Astrocyte (in vitro differentiated cells and primary cell): ENCODE results near the gene USP32. TPM values are rescaled to one million over a fixed set of nuclear protein-coding genes. Genes with fewer than 3 reads are reported as not detected.

Experiments
- DNase-seq: peaks from one replicate; pipeline ENCODE4 v3.0.0-alpha.2; 2010; ENCODE audit warnings: low read depth
- FAIRE-seq: peaks from 2 replicates; lab custom pipeline; 2011; peaks lifted over from hg19 to GRCh38; lab: Jason Lieb, UNC
- H2AFZ ChIP-seq: 2 replicates; pipeline ENCODE4 v1.6.0; 2012; ENCODE audit warnings: low read depth, low read length, inconsistent platforms
- H3K27ac ChIP-seq: 2 replicates; pipeline ENCODE4 v1.5.1; 2011; ENCODE audit warnings: low read depth, low read length, inconsistent platforms
- H3K27me3 ChIP-seq: 2 replicates; pipeline ENCODE4 v1.6.0; 2011; ENCODE audit warnings: low read length, inconsistent platforms; ENCODE audit not compliant: insufficient read depth
- H3K36me3 ChIP-seq: 2 replicates; pipeline ENCODE4 v1.5.1; 2011; ENCODE audit warnings: low read length, inconsistent platforms; ENCODE audit not compliant: insufficient read depth
- H3K4me1 ChIP-seq: 2 replicates; pipeline ENCODE4 v1.5.1; 2011; ENCODE audit warnings: low read length, inconsistent platforms; ENCODE audit not compliant: insufficient read depth
- H3K4me2 ChIP-seq: 2 replicates; pipeline ENCODE4 v1.6.0; 2012; ENCODE audit warnings: low read length, inconsistent platforms
- H3K4me3 ChIP-seq: 2 replicates; pipeline ENCODE4 v1.5.1; 2011; ENCODE audit warnings: low read depth, mild to moderate bottlenecking, low read length, inconsistent platforms; ENCODE audit not compliant: insufficient read depth
- H3K79me2 ChIP-seq: 2 replicates; pipeline ENCODE4 v1.6.0; 2012; ENCODE audit warnings: mild to moderate bottlenecking, low read length, inconsistent platforms; ENCODE audit not compliant: insufficient read depth
- H3K9ac ChIP-seq: 2 replicates; pipeline ENCODE4 v1.6.0; 2012; ENCODE audit warnings: mild to moderate bottlenecking, low read length, inconsistent platforms
- H3K9me3 ChIP-seq: 2 replicates; pipeline ENCODE4 v1.5.1; 2012; ENCODE audit warnings: low read depth, mild to moderate bottlenecking, low read length, inconsistent platforms; ENCODE audit not compliant: insufficient read depth
- H4K20me1 ChIP-seq: 2 replicates; pipeline ENCODE4 v1.6.0; 2012; ENCODE audit warnings: low read length, inconsistent platforms; ENCODE audit not compliant: insufficient read depth
- H3K27ac Mint-ChIP-seq: one replicate; pipeline ENCODE4 v1.8.0; 2021; ENCODE audit warnings: mild to moderate bottlenecking, mixed read lengths; ENCODE audit not compliant: unreplicated experiment
- H3K27me3 Mint-ChIP-seq: one replicate; pipeline ENCODE4 v1.8.0; 2021; ENCODE audit warnings: low read depth, mixed read lengths; ENCODE audit not compliant: unreplicated experiment
- H3K36me3 Mint-ChIP-seq: one replicate; pipeline ENCODE4 v1.8.0; 2021; ENCODE audit warnings: low read depth, mixed read lengths; ENCODE audit not compliant: unreplicated experiment
- H3K4me1 Mint-ChIP-seq: one replicate; pipeline ENCODE4 v1.8.0; 2021; ENCODE audit warnings: low read depth, mixed read lengths; ENCODE audit not compliant: unreplicated experiment
- H3K4me3 Mint-ChIP-seq: one replicate; pipeline ENCODE4 v1.8.0; 2021; ENCODE audit warnings: mild to moderate bottlenecking, moderate library complexity, mixed read lengths; ENCODE audit not compliant: unreplicated experiment
- H3K9me3 Mint-ChIP-seq: one replicate; pipeline ENCODE4 v1.8.0; 2021; ENCODE audit warnings: mild to moderate bottlenecking, mixed read lengths; ENCODE audit not compliant: unreplicated experiment
- CTCF ChIP-seq: IDR thresholded peaks from 2 replicates; pipeline ENCODE4 v1.5.1; 2011; ENCODE audit warnings: low read depth, mild to moderate bottlenecking, inconsistent platforms, low read length, moderate library complexity; ENCODE audit not compliant: insufficient read depth
- EZH2 ChIP-seq: IDR thresholded peaks from 2 replicates; pipeline ENCODE4 v1.6.1; 2012; ENCODE audit warnings: mild to moderate bottlenecking, low read length, inconsistent platforms; ENCODE audit not compliant: insufficient read depth
- total RNA-seq: library from RNA; stranded (reverse); gene quantifications from 2 replicates; pipeline ENCODE4 v1.2.1, GENCODE V29; 2021

The USP32 gene
- total RNA-seq, 1 donor from 2014 or later, result 40.2 TPM

DNA sequence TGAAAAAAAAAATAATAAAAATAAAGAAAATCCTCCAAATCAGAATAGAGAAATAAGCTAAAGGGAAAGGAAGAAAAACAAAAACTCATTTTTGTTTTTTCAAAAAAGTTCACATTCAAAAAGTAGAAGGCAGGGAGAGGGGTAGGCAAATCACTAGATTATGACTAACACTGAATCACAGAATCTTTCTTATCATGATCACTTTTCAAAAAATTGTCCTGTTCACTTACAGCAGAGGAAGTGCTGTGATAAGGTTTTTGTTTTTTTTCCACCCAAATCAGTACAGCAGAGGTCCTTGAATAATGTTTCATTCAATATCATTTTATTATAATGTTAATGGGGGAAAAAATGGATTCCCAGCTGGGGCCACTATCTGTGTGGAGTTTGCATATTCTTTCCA lies 135.8 kb downstream of the USP32 start:
- no peak overlapping the region for H3K27ac ChIP-seq
- peaks cover 6% of the 10 kb centered on the region for H3K4me1 ChIP-seq
- H2AFZ ChIP-seq, result no peak overlapping the region
- no peak overlapping the region for H3K9ac ChIP-seq
- no peak overlapping the region for H3K4me3 Mint-ChIP-seq
- no peak for FAIRE-seq
- H3K9me3 Mint-ChIP-seq, result no peaks in the 10 kb centered on the region
- no peaks in the 10 kb centered on the region for H3K27me3 ChIP-seq
- H3K4me3 ChIP-seq, result no peak overlapping the region
- no peaks in the 10 kb centered on the region for H3K9me3 ChIP-seq
- DNase-seq, result peak; percentile 30
- no peak overlapping the region for H3K4me2 ChIP-seq
- H3K4me1 Mint-ChIP-seq, result no peaks in the 10 kb centered on the region
- H3K36me3 ChIP-seq, result no peaks in the 10 kb centered on the region
- peaks cover 4% of the 10 kb centered on the region for H3K36me3 Mint-ChIP-seq
- H3K27me3 Mint-ChIP-seq, result no peaks in the 10 kb centered on the region
- no peak overlapping the region for H3K27ac Mint-ChIP-seq
- no peak for TF ChIP-seq CTCF
- no peak for TF ChIP-seq EZH2
- peaks cover 6% of the 10 kb centered on the region for H4K20me1 ChIP-seq
- no peaks in the 10 kb centered on the region for H3K79me2 ChIP-seq

GRCh38 chr17:60253048-60253447 lies 138.9 kb downstream of the USP32 start:
- H3K27me3 Mint-ChIP-seq, result no peaks in the 10 kb centered on the region
- H3K4me2 ChIP-seq, result no peak overlapping the region
- peaks cover 10% of the 10 kb centered on the region for H3K4me1 Mint-ChIP-seq
- H3K36me3 Mint-ChIP-seq, result peaks cover 9% of the 10 kb centered on the region
- H3K4me1 ChIP-seq, result peaks cover 13% of the 10 kb centered on the region
- no peak overlapping the region for H3K4me3 ChIP-seq
- DNase-seq, result no peak
- no peaks in the 10 kb centered on the region for H3K36me3 ChIP-seq
- no peaks in the 10 kb centered on the region for H3K27me3 ChIP-seq
- H3K9me3 Mint-ChIP-seq, result peaks cover under 1% of the 10 kb centered on the region
- H2AFZ ChIP-seq, result no peak overlapping the region
- H3K9me3 ChIP-seq, result no peaks in the 10 kb centered on the region
- H3K4me3 Mint-ChIP-seq, result no peak overlapping the region
- no peak overlapping the region for H3K9ac ChIP-seq
- no peak overlapping the region for H3K27ac ChIP-seq
- H3K79me2 ChIP-seq, result no peaks in the 10 kb centered on the region
- no peak overlapping the region for H3K27ac Mint-ChIP-seq
- TF ChIP-seq CTCF (no peak), EZH2 (no peak)
- no peak for FAIRE-seq
- H4K20me1 ChIP-seq, result peaks cover 3% of the 10 kb centered on the region

DNA sequence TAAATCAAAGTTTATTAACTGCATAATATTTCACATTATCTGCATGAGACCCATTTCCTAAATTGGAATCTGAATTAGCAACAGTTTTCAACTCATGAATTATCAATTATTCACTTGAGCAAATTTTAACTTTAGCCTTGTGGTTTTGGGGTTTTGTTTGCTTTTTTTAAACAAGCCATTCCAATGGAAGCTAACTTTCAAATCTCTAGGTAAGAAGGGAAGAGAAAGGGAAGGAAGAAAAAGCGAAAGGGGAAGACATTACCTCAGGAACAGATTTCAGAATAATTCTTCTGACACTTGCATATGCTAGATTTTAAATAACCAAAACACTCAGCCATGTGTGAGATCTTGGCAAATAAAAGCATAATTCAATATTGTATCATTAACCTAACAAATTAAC lies 139.5 kb downstream of the USP32 start:
- no peak for TF ChIP-seq CTCF
- TF ChIP-seq EZH2, result no peak
- H3K27me3 ChIP-seq, result no peaks in the 10 kb centered on the region
- no peaks in the 10 kb centered on the region for H4K20me1 ChIP-seq
- no peak overlapping the region for H2AFZ ChIP-seq
- DNase-seq, result no peak
- H3K9me3 Mint-ChIP-seq, result peaks cover 5% of the 10 kb centered on the region
- H3K27me3 Mint-ChIP-seq, result no peaks in the 10 kb centered on the region
- no peak overlapping the region for H3K27ac ChIP-seq
- no peak overlapping the region for H3K4me3 ChIP-seq
- no peaks in the 10 kb centered on the region for H3K9me3 ChIP-seq
- FAIRE-seq, result no peak
- no peak overlapping the region for H3K27ac Mint-ChIP-seq
- no peaks in the 10 kb centered on the region for H3K79me2 ChIP-seq
- H3K4me2 ChIP-seq, result no peak overlapping the region
- peaks cover 13% of the 10 kb centered on the region for H3K4me1 ChIP-seq
- H3K9ac ChIP-seq, result no peak overlapping the region
- H3K4me1 Mint-ChIP-seq, result peaks cover 10% of the 10 kb centered on the region
- no peak overlapping the region for H3K4me3 Mint-ChIP-seq
- H3K36me3 Mint-ChIP-seq, result peaks cover 10% of the 10 kb centered on the region
- no peaks in the 10 kb centered on the region for H3K36me3 ChIP-seq
